GM10248 (cell line): Measurements from ENCODE around the gene ANKH.

Experiments used
- CTCF ChIA-PET: fragments of 300-600 bp; sonication (Branson Sonifier 250); formaldehyde crosslinking; extraction: SDS; loops from one replicate; lab custom pipeline; 2021; ENCODE audit warnings: antibody characterized with exemption; lab: Yijun Ruan, JAX
- POLR2A ChIA-PET: fragments of 350-650 bp; sonication (Branson Sonifier 250); formaldehyde crosslinking; extraction: SDS; loops from one replicate; lab custom pipeline; 2020; ENCODE audit warnings: antibody characterized with exemption; lab: Yijun Ruan, JAX
- DNase-seq: peaks from one replicate; pipeline ENCODE4 v3.0.0; 2012; ENCODE audit errors: extremely low spot score
- CTCF ChIP-seq: IDR thresholded peaks from 2 replicates; pipeline ENCODE4 v1.5.1; 2012; ENCODE audit warnings: mild to moderate bottlenecking, low read depth; ENCODE audit errors: extremely low read depth, missing control alignments, control extremely low read depth

The ANKH gene

GRCh38 chr5:14696851-14697250 lies 174.7 kb downstream of the ANKH start:
- CTCF ChIA-PET, result no interaction called here
- TF ChIP-seq CTCF, result no peak
- POLR2A ChIA-PET, result no interaction called here
- no peak for DNase-seq

GRCh38 chr5:14696057-14696456 lies 175.5 kb downstream of the ANKH start:
- TF ChIP-seq CTCF, result no peak
- ChIA-PET CTCF (interaction anchor here (0.8 to 3.0 kb wide), 3 partner anchors 11 to 41 kb away, joined by 3 to 20 read pairs (median 5); no protein-coding TSS in a partner anchor), POLR2A (no interaction called here)
- DNase-seq, result no peak

GRCh38 chr5:14695152-14695551 lies 176.4 kb downstream of the ANKH start:
- ChIA-PET CTCF (interaction anchor here (0.8 to 3.0 kb wide), 5 partner anchors 8 to 40 kb away, joined by 3 to 20 read pairs (median 5); no protein-coding TSS in a partner anchor), POLR2A (no interaction called here)
- TF ChIP-seq CTCF, result no peak
- no peak for DNase-seq

- ChIA-PET CTCF (interaction anchor here (1.0 to 2.2 kb wide), 2 partner anchors 10 to 34 kb away, joined by 5 to 6 read pairs; no protein-coding TSS in a partner anchor), POLR2A (no interaction called here)
- DNase-seq, result no peak
- no peak for TF ChIP-seq CTCF
These were observed 178.5 kb downstream of the ANKH start for GRCh38 chr5:14693070-14693469.

GRCh38 chr5:14687023-14687665 lies 184.4 kb downstream of the ANKH start:
- CTCF ChIA-PET, result interaction anchor here (0.8 to 4.6 kb wide), 6 partner anchors 8 to 319 kb away, joined by 3 to 28 read pairs (median 14); no protein-coding TSS in a partner anchor
- POLR2A ChIA-PET, result no interaction called here
- DNase-seq, result no peak
- no peak for TF ChIP-seq CTCF

GRCh38 chr5:14686517-14686916 lies 185.1 kb downstream of the ANKH start:
- POLR2A ChIA-PET, result no interaction called here
- DNase-seq, result no peak
- no peak for TF ChIP-seq CTCF
- CTCF ChIA-PET, result interaction anchor here (0.8 to 4.6 kb wide), 8 partner anchors 8 to 320 kb away, joined by 3 to 28 read pairs (median 7); no protein-coding TSS in a partner anchor
